SK-N-SH (cell line): Measurements from ENCODE around the gene SLC30A10.
"Not testable (repeated sequence)": the region's sequence is repeated elsewhere in the genome, so short reads cannot be mapped to it uniquely, and the experiment has no call there.

Experiments
- ELF1 ChIP-seq: IDR thresholded peaks from 2 replicates; pipeline ENCODE4 v1.4.0; 2012
- EZH2phosphoT487 ChIP-seq: fragments of 200-600 bp; sonication (generic); IDR thresholded peaks from 2 replicates; pipeline ENCODE4 v1.6.1; 2017; ENCODE audit warnings: low read depth, mixed run types, mild to moderate bottlenecking, antibody characterized with exemption, moderate library complexity, borderline replicate concordance
- POLR2AphosphoS5 ChIP-seq: IDR thresholded peaks from 2 replicates; pipeline ENCODE4 v1.6.1; 2012; ENCODE audit warnings: low read depth, low read length
- RAD21 ChIP-seq: IDR thresholded peaks from 2 replicates; pipeline ENCODE4 v1.6.1; 2012; ENCODE audit warnings: mild to moderate bottlenecking, low read length
- YY1 ChIP-seq: IDR thresholded peaks from 2 replicates; pipeline ENCODE4 v1.4.0; 2012; ENCODE audit warnings: low read depth, mild to moderate bottlenecking
- TF ChIP-seq, protein P1 (sequence below): fragments of 200-600 bp; sonication (generic); IDR thresholded peaks from 2 replicates; pipeline ENCODE4 v1.6.1; 2017; ENCODE audit warnings: antibody characterized with exemption, mild to moderate bottlenecking, moderate library complexity
- TF ChIP-seq, protein P2 (sequence below): IDR thresholded peaks from 2 replicates; pipeline ENCODE4 v1.6.1; 2012; ENCODE audit warnings: mild to moderate bottlenecking, low read depth, low read length, moderate library complexity

DNA sequence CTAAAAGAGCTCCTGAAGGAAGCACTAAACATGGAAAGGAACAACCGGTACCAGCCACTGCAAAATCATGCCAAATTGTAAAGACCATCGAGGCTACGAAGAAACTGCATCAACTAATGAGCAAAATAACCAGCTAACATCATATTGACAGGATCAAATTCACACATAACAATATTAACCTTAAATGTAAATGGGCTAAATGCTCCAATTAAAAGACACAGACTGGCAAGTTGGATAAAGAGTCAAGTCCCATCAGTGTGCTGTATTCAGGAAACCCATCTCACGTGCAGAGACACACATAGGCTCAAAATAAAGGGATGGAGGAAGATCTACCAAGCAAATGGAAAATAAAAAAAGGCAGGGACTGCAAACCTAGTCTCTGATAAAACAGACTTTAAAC, 39.7 kb downstream of the SLC30A10 start:
- TF ChIP-seq POLR2AphosphoS5, EZH2phosphoT487, YY1, RAD21, ELF1: not testable (repeated sequence)
- TF ChIP-seq, protein P1, sequence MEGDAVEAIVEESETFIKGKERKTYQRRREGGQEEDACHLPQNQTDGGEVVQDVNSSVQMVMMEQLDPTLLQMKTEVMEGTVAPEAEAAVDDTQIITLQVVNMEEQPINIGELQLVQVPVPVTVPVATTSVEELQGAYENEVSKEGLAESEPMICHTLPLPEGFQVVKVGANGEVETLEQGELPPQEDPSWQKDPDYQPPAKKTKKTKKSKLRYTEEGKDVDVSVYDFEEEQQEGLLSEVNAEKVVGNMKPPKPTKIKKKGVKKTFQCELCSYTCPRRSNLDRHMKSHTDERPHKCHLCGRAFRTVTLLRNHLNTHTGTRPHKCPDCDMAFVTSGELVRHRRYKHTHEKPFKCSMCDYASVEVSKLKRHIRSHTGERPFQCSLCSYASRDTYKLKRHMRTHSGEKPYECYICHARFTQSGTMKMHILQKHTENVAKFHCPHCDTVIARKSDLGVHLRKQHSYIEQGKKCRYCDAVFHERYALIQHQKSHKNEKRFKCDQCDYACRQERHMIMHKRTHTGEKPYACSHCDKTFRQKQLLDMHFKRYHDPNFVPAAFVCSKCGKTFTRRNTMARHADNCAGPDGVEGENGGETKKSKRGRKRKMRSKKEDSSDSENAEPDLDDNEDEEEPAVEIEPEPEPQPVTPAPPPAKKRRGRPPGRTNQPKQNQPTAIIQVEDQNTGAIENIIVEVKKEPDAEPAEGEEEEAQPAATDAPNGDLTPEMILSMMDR, result not testable (repeated sequence)
- TF ChIP-seq, protein P2, sequence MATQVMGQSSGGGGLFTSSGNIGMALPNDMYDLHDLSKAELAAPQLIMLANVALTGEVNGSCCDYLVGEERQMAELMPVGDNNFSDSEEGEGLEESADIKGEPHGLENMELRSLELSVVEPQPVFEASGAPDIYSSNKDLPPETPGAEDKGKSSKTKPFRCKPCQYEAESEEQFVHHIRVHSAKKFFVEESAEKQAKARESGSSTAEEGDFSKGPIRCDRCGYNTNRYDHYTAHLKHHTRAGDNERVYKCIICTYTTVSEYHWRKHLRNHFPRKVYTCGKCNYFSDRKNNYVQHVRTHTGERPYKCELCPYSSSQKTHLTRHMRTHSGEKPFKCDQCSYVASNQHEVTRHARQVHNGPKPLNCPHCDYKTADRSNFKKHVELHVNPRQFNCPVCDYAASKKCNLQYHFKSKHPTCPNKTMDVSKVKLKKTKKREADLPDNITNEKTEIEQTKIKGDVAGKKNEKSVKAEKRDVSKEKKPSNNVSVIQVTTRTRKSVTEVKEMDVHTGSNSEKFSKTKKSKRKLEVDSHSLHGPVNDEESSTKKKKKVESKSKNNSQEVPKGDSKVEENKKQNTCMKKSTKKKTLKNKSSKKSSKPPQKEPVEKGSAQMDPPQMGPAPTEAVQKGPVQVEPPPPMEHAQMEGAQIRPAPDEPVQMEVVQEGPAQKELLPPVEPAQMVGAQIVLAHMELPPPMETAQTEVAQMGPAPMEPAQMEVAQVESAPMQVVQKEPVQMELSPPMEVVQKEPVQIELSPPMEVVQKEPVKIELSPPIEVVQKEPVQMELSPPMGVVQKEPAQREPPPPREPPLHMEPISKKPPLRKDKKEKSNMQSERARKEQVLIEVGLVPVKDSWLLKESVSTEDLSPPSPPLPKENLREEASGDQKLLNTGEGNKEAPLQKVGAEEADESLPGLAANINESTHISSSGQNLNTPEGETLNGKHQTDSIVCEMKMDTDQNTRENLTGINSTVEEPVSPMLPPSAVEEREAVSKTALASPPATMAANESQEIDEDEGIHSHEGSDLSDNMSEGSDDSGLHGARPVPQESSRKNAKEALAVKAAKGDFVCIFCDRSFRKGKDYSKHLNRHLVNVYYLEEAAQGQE, result not testable (repeated sequence)
